SK-N-SH treated with all-trans-retinoic acid at 6 μM for 48 hours (cell line): ENCODE measurements around the gene CRYL1.

Experiments
- ARNTL ChIP-seq: fragments of 450-650 bp; formaldehyde crosslinking; IDR thresholded peaks from 2 replicates; pipeline ENCODE4 v1.5.0; 2020; ENCODE audit warnings: low read depth, mild to moderate bottlenecking, moderate library complexity, borderline replicate concordance
- RARB ChIP-seq: fragments of 250-450 bp; sonication (Bioruptor Pico); IDR thresholded peaks from 2 replicates; pipeline ENCODE4 v1.8.0; 2021; ENCODE audit warnings: mild to moderate bottlenecking, moderate library complexity
- TOX ChIP-seq: fragments of 250-450 bp; sonication (Bioruptor Pico); IDR thresholded peaks from 2 replicates; pipeline ENCODE4 v1.8.0; 2021; ENCODE audit warnings: mild to moderate bottlenecking, moderate library complexity, borderline replicate concordance
- TF ChIP-seq, protein P1 (sequence below): fragments of 250-450 bp; sonication (Bioruptor Pico); IDR thresholded peaks from 2 replicates; pipeline ENCODE4 v1.8.0; 2020; ENCODE audit warnings: mild to moderate bottlenecking, moderate library complexity, borderline replicate concordance

GRCh38 chr13:20570517-20570916 lies 44.9 kb upstream of the CRYL1 start:
- TF ChIP-seq, protein P1, sequence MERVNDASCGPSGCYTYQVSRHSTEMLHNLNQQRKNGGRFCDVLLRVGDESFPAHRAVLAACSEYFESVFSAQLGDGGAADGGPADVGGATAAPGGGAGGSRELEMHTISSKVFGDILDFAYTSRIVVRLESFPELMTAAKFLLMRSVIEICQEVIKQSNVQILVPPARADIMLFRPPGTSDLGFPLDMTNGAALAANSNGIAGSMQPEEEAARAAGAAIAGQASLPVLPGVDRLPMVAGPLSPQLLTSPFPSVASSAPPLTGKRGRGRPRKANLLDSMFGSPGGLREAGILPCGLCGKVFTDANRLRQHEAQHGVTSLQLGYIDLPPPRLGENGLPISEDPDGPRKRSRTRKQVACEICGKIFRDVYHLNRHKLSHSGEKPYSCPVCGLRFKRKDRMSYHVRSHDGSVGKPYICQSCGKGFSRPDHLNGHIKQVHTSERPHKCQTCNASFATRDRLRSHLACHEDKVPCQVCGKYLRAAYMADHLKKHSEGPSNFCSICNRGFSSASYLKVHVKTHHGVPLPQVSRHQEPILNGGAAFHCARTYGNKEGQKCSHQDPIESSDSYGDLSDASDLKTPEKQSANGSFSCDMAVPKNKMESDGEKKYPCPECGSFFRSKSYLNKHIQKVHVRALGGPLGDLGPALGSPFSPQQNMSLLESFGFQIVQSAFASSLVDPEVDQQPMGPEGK (CRISPR knock-in tag) = no peak
- TF ChIP-seq RARB (CRISPR knock-in tag) (no peak), TOX (CRISPR knock-in tag) (no peak), ARNTL (CRISPR knock-in tag) (no peak)
